GM06990 (cell line): ENCODE results near the gene MEX3C.

Experiments
- DNase-seq: peaks from one replicate; pipeline ENCODE4 v3.0.0-alpha.2; 2011; ENCODE audit not compliant: insufficient read length; ENCODE audit errors: extremely low read depth
- H3K27me3 ChIP-seq: replicated peaks from 2 replicates; pipeline ENCODE4 v1.6.0; 2011; ENCODE audit warnings: low read length; ENCODE audit not compliant: control insufficient read depth, insufficient read depth
- H3K36me3 ChIP-seq: 2 replicates; pipeline ENCODE4 v1.5.1; 2011; ENCODE audit warnings: low read length; ENCODE audit not compliant: control insufficient read depth, insufficient read depth
- H3K4me3 ChIP-seq: replicated peaks from 2 replicates; pipeline ENCODE4 v1.5.1; 2011; ENCODE audit warnings: low read depth, mild to moderate bottlenecking, control low read depth, low read length
- TF ChIP-seq, protein P1 (sequence below): IDR thresholded peaks from 2 replicates; pipeline ENCODE4 v1.5.1; 2011; ENCODE audit warnings: low read length, control low read depth, mild to moderate bottlenecking, inconsistent platforms; ENCODE audit not compliant: insufficient read depth, poor library complexity, severe bottlenecking

MEX3C gene

GRCh38 chr18:51197661-51198424 is at the start of gene MEX3C:
Gene MEX3C (minus strand): TSS chr18:51197681. CDS start chr18:51197320, 361 bp downstream.
- peak within 1 kb of the TSS; percentile 97 for H3K4me3 ChIP-seq
- no peaks in the 10 kb centered on the region for H3K27me3 ChIP-seq
- TF ChIP-seq, protein P1, sequence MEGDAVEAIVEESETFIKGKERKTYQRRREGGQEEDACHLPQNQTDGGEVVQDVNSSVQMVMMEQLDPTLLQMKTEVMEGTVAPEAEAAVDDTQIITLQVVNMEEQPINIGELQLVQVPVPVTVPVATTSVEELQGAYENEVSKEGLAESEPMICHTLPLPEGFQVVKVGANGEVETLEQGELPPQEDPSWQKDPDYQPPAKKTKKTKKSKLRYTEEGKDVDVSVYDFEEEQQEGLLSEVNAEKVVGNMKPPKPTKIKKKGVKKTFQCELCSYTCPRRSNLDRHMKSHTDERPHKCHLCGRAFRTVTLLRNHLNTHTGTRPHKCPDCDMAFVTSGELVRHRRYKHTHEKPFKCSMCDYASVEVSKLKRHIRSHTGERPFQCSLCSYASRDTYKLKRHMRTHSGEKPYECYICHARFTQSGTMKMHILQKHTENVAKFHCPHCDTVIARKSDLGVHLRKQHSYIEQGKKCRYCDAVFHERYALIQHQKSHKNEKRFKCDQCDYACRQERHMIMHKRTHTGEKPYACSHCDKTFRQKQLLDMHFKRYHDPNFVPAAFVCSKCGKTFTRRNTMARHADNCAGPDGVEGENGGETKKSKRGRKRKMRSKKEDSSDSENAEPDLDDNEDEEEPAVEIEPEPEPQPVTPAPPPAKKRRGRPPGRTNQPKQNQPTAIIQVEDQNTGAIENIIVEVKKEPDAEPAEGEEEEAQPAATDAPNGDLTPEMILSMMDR: peak; percentile 26
- no peaks in the 10 kb centered on the region; the same call in 1 of the 2 replicates for H3K36me3 ChIP-seq
- peak; percentile 99 for DNase-seq

DNA sequence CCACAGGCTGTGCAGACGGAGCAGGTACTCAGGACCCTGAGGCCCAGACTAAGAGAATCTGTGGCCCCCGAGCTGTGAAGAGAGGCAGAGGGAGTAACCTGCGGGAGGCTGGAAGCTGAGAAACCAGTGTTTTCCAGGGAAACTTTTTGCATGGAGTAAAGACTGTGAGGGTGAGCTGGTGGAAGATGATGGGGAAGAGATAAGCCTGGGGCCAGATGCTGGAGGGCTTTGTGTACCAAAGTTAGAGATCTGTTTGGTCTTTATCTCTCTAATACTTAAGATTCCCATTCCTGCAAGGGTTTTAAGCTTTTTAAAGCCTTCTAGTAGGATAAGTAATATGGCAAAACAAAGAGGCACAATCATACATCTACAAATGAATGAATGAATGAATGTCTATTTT is 43.7 kb upstream of the MEX3C start:
- DNase-seq: no peak
- no peaks in the 10 kb centered on the region for H3K36me3 ChIP-seq
- H3K27me3 ChIP-seq: no peaks in the 10 kb centered on the region
- no peak overlapping the region for H3K4me3 ChIP-seq
- TF ChIP-seq, protein P1: no peak

GRCh38 chr18:51236225-51236624 is 38.7 kb upstream of the MEX3C start:
- TF ChIP-seq, protein P1: no peak
- DNase-seq: no peak
- Histone ChIP-seq H3K27me3 (no peaks in the 10 kb centered on the region), H3K36me3 (no peaks in the 10 kb centered on the region), H3K4me3 (no peak overlapping the region)

DNA sequence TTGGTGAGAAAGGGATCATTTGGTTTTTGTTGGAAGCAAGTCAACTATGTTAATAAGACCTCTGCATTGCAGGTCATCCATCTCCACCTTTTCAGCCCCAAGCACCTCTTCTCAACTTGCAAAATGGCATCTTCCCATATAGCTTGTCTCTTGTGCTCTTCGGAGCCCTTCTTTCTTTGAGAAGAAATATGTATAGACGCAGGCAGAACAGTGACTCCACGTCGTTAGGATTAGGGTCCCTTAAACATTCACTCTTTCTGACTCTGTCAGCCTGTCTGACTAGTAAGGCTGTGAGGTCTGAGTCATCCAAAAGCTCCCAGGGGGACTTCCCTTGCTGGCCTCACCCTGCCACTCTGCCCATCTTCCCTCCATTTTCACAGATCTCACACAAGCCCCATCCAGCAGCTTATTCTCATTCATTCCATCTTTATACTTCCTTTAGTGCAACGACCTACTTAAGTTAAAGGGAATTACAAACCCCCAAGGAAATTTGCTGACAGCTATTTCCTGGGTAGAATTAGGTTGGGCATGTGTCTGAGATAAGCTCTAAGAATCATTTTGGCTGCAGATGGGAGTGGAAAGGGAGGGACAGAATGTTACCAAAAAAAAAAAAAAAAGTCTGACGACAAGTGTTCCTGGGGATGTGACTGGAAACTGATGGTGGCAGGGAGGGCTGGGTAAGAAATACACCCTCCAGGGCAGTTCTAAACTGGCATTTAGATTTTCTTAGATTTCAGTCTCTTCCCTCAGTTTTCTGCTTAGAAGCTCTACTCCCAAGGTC is 37.7 kb upstream of the MEX3C start:
- TF ChIP-seq, protein P1: no peak
- Histone ChIP-seq H3K4me3 (no peak overlapping the region), H3K36me3 (no peaks in the 10 kb centered on the region), H3K27me3 (no peaks in the 10 kb centered on the region)
- no peak for DNase-seq

DNA sequence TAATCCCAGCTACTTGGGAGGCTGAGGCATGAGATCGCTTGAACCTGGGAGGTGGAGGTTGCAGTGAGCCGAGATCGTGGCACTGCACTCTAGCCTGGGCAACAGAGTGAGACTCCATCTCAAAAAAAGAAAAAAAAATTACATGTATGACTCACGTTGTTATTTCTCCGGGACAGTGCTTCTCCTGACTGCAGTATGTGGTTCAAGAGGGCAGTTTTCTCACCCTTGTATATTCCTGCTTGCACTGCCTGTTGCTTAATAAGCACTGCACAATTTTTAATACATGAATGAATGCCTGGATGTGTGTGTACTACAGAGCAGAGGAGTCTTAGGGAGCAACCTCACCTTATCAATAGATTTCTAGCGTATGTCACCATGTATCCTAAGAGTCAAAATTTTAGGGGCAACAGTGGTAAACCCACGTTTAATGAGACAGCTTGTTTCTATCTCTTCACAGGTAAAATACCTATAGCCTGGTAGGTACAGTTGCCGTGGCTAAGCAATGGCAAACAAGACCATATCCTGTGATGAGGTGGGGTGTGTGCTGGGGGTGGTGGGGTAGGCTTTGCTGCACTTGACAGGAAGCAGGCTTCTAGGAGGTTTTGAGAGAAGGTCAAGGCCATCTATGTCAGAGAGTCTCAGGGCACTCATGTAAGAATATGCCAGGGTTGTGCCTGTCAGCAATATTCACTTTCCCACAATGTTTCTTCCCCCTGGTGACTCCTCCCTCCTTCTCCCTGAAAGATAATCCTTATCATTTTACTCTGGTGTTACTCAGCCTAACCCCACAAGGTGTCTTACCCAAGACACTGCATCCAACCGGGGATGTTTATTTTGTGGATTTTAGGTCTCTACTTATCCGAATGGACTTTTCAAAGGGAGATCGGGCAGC is 36.9 kb upstream of the MEX3C start:
- Histone ChIP-seq H3K36me3 (no peaks in the 10 kb centered on the region), H3K27me3 (no peaks in the 10 kb centered on the region), H3K4me3 (no peak overlapping the region)
- TF ChIP-seq, protein P1: no peak
- DNase-seq: no peak
